Ascending aorta (tissue), 2 donors: ENCODE data around the gene ANKRD34A. TPM values are rescaled to one million over a fixed set of nuclear protein-coding genes. Genes with fewer than 3 reads are reported as not detected.

Experiments
- DNase-seq, 2 donors: peaks; one replicate each; pipeline ENCODE4 v3.0.0-alpha.2; 2019; ENCODE audit warnings: low spot score in 2 of 2
- H3K27ac ChIP-seq, 2 donors: fragments of 200-600 bp; sonication (generic); one replicate each; pipeline ENCODE4 v1.5.1; 2016 to 2017; ENCODE audit warnings: mild to moderate bottlenecking in 1 of 2
- H3K27me3 ChIP-seq: fragments of 200-600 bp; sonication (generic); one replicate; pipeline ENCODE4 v1.5.1; 2017
- H3K36me3 ChIP-seq, 2 donors: fragments of 200-600 bp; sonication (generic); one replicate each; pipeline ENCODE4 v1.5.1; 2016
- H3K4me1 ChIP-seq, 2 donors: fragments of 200-600 bp; sonication (generic); one replicate each; pipeline ENCODE4 v1.5.1; 2016 to 2017; ENCODE audit warnings: mild to moderate bottlenecking in 1 of 2
- H3K4me3 ChIP-seq, 2 donors: fragments of 200-600 bp; sonication (generic); one replicate each; pipeline ENCODE4 v1.5.1; 2016 to 2017; ENCODE audit warnings: mild to moderate bottlenecking in 1 of 2
- H3K9me3 ChIP-seq, 2 donors: fragments of 200-600 bp; sonication (generic); one replicate each; pipeline ENCODE4 v1.5.1; 2016
- CTCF ChIP-seq, 3 experiments: fragments of 200-600 bp in 2 of 3; fragments of 450-650 bp in 1 of 3; sonication (generic) in 2 of 3; IDR thresholded peaks; one replicate each; pipeline ENCODE4 v1.5.1; 2016 to 2019; ENCODE audit warnings: antibody characterized with exemption in 3 of 3, mild to moderate bottlenecking in 1 of 3, moderate library complexity in 1 of 3
- intact Hi-C: fragments of 100-400 bp; cut with DNase I; formaldehyde crosslinking; loops from one replicate; pipeline ENCODE4 v1.15.1; 2023
- total RNA-seq: library from RNA; depleted of rRNA; stranded (reverse); fragments of >200 nt; gene quantifications from one replicate; pipeline ENCODE4 v1.1.0, GENCODE V29; 2016

The ANKRD34A gene
- total RNA-seq, 1 donor from 2014 or later: 13.6 TPM

- H3K4me1 ChIP-seq: peaks cover 36 to 63% of the 10 kb centered on the region in 2 donors
- peak overlapping the region; percentile 35 to 37 for H3K4me3 ChIP-seq
- intact Hi-C loops: loop anchor here (1.0 to 5.0 kb wide), 3 partner anchors 17 to 87 kb away; partner anchors contain the start of gene TXNIP
- no peaks in the 10 kb centered on the region for H3K9me3 ChIP-seq
- H3K36me3 ChIP-seq: peaks cover 0 to 3% of the 10 kb centered on the region in 2 donors
- peak in 1 of 3 experiments; percentile 23 for TF ChIP-seq CTCF (IDR thresholded peaks at IDR 0.05)
- peak; percentile 94 to 99 for DNase-seq
- H3K27ac ChIP-seq: peak overlapping the region; percentile 90 to 98
- H3K27me3 ChIP-seq: no peaks in the 10 kb centered on the region
Measured at GRCh38 chr1:145978854-145979745, 14.7 kb upstream of the ANKRD34A start.

- H3K27me3 ChIP-seq: no peaks in the 10 kb centered on the region
- H3K4me1 ChIP-seq: peaks cover 33 to 56% of the 10 kb centered on the region in 2 donors
- H3K27ac ChIP-seq: peak overlapping the region; percentile 90 to 98
- TF ChIP-seq CTCF (IDR thresholded peaks at IDR 0.05): no peak
- peaks cover 0 to 3% of the 10 kb centered on the region in 2 donors for H3K36me3 ChIP-seq
- peak overlapping the region; percentile 35 to 37 for H3K4me3 ChIP-seq
- no peaks in the 10 kb centered on the region for H3K9me3 ChIP-seq
- intact Hi-C loops: loop anchor here (5.0 kb wide), 1 partner anchor 86 kb away; no protein-coding TSS in a partner anchor
- no peak for DNase-seq
Measured at GRCh38 chr1:145978471-145978853, 14.1 kb upstream of the ANKRD34A start.

- peak; percentile 83 to 88 (median 84) for TF ChIP-seq CTCF (IDR thresholded peaks at IDR 0.05)
- peaks cover 27 to 49% of the 10 kb centered on the region in 2 donors for H3K4me1 ChIP-seq
- H3K36me3 ChIP-seq: peaks cover 0 to 3% of the 10 kb centered on the region in 2 donors
- H3K27me3 ChIP-seq: no peaks in the 10 kb centered on the region
- H3K9me3 ChIP-seq: no peaks in the 10 kb centered on the region
- peak overlapping the region in 1 of 2 donors; percentile 10 for H3K4me3 ChIP-seq
- peak in 1 of 2 donors; percentile 90 for DNase-seq
- H3K27ac ChIP-seq: peak overlapping the region; percentile 90 to 98
- intact Hi-C loops: loop anchor here (1.0 to 5.0 kb wide), 3 partner anchors 30 to 85 kb away; no protein-coding TSS in a partner anchor
Measured at GRCh38 chr1:145977486-145978470, 13.4 kb upstream of the ANKRD34A start.

- Histone ChIP-seq H3K4me3 (no peak overlapping the region), H3K4me1 (peaks cover 23 to 43% of the 10 kb centered on the region in 2 donors), H3K27ac (peak overlapping the region; percentile 90 to 98), H3K27me3 (no peaks in the 10 kb centered on the region), H3K36me3 (peaks cover 0 to 3% of the 10 kb centered on the region in 2 donors), H3K9me3 (no peaks in the 10 kb centered on the region)
- peak in 1 of 2 donors; percentile 60 for DNase-seq
- intact Hi-C loops: loop anchor here (1.0 to 5.0 kb wide), 3 partner anchors 30 to 85 kb away; no protein-coding TSS in a partner anchor
- TF ChIP-seq CTCF (IDR thresholded peaks at IDR 0.05): no peak
Measured at GRCh38 chr1:145977016-145977415, 12.6 kb upstream of the ANKRD34A start.

- no peak overlapping the region for H3K27ac ChIP-seq
- H3K36me3 ChIP-seq: peaks cover 0 to 3% of the 10 kb centered on the region in 2 donors
- H3K4me1 ChIP-seq: peaks cover 17 to 28% of the 10 kb centered on the region in 2 donors
- no peaks in the 10 kb centered on the region for H3K27me3 ChIP-seq
- H3K4me3 ChIP-seq: no peak overlapping the region
- DNase-seq: peak in 1 of 2 donors; percentile 56
- no peak for TF ChIP-seq CTCF (IDR thresholded peaks at IDR 0.05)
- H3K9me3 ChIP-seq: no peaks in the 10 kb centered on the region
- intact Hi-C loops: loop anchor here (5.0 kb wide), 1 partner anchor 83 kb away; no protein-coding TSS in a partner anchor
Measured at GRCh38 chr1:145975216-145975615, 10.8 kb upstream of the ANKRD34A start.
